A673 (cell line): Measurements from ENCODE around the gene ANKRD27. TPM values are rescaled to one million over a fixed set of nuclear protein-coding genes. Genes with fewer than 3 reads are reported as not detected.

ENCODE experiments used
- BruUV-seq: library from RNA; stranded (reverse); fragments of 400-500 nt; replicated peaks from 2 replicates; lab custom pipeline; 2021; lab: Mats Ljungman, UMichigan
- CTCF ChIA-PET: fragments of 300-600 bp; sonication (Branson Sonifier 250); formaldehyde crosslinking; loops from one replicate; lab custom pipeline; 2022; ENCODE audit warnings: antibody characterized with exemption; lab: Charles Lee
- POLR2A ChIA-PET: fragments of 300-600 bp; sonication (Branson Sonifier 250); formaldehyde crosslinking; loops from one replicate; lab custom pipeline; 2022; ENCODE audit warnings: antibody characterized with exemption; ENCODE audit not compliant: low non-redundant PET; lab: Charles Lee
- DNase-seq: peaks from one replicate; pipeline ENCODE4 v3.0.0-alpha.2; 2015; ENCODE audit warnings: low spot score
- H3K27ac ChIP-seq: fragments of 200-600 bp; sonication (generic); 2 replicates; pipeline ENCODE4 v1.5.1; 2016; ENCODE audit warnings: mixed run types, low read depth, mild to moderate bottlenecking, mixed read lengths, antibody characterized with exemption, low read length; ENCODE audit not compliant: poor library complexity, severe bottlenecking
- H3K27me3 ChIP-seq: fragments of 200-600 bp; sonication (generic); replicated peaks from 2 replicates; pipeline ENCODE4 v1.6.1; 2017; ENCODE audit warnings: mixed run types, low read depth, mild to moderate bottlenecking, mixed read lengths, antibody characterized with exemption, low read length; ENCODE audit not compliant: insufficient read depth, poor library complexity
- H3K36me3 ChIP-seq: fragments of 200-600 bp; sonication (generic); 2 replicates; pipeline ENCODE4 v1.6.1; 2016; ENCODE audit warnings: mixed run types, mild to moderate bottlenecking, mixed read lengths, antibody characterized with exemption, low read length; ENCODE audit not compliant: insufficient read depth, poor library complexity, severe bottlenecking
- H3K4me1 ChIP-seq: fragments of 200-600 bp; sonication (generic); 2 replicates; pipeline ENCODE4 v1.6.1; 2017; ENCODE audit warnings: mixed run types, mild to moderate bottlenecking, mixed read lengths, antibody characterized with exemption, low read length; ENCODE audit not compliant: insufficient read depth, poor library complexity, severe bottlenecking
- H3K4me3 ChIP-seq: fragments of 200-600 bp; sonication (generic); 2 replicates; pipeline ENCODE4 v1.5.1; 2016; ENCODE audit warnings: low read depth, mixed run types, mild to moderate bottlenecking, mixed read lengths, low read length; ENCODE audit not compliant: poor library complexity, severe bottlenecking
- H3K9me3 ChIP-seq: fragments of 200-600 bp; sonication (generic); 2 replicates; pipeline ENCODE4 v1.6.1; 2016; ENCODE audit warnings: mixed run types, low read depth, mild to moderate bottlenecking, mixed read lengths, antibody characterized with exemption, low read length; ENCODE audit not compliant: poor library complexity, severe bottlenecking
- EZH2 ChIP-seq: fragments of 200-600 bp; sonication (generic); IDR thresholded peaks from 2 replicates; pipeline ENCODE4 v1.6.1; 2017; ENCODE audit warnings: borderline replicate concordance, low read depth, mild to moderate bottlenecking, mixed read lengths, antibody characterized with exemption, low read length; ENCODE audit not compliant: poor library complexity, severe bottlenecking
- intact Hi-C: fragments of 100-400 bp; cut with micrococcal nuclease; formaldehyde crosslinking; loops from one replicate; pipeline ENCODE4 v1.10.0; 2022; ENCODE audit not compliant: unreplicated experiment
- total RNA-seq: library from RNA; stranded (reverse); gene quantifications from 2 replicates; pipeline ENCODE4 v1.2.3, GENCODE V29; 2021
- TF ChIP-seq, protein P1 (sequence below): fragments of 300-800, 200-600 bp; sonication (generic); conservative IDR thresholded peaks from 2 replicates; pipeline ENCODE4 v1.5.1; 2017; ENCODE audit warnings: low read depth, mild to moderate bottlenecking, antibody characterized with exemption, low read length, moderate library complexity, mixed read lengths

ANKRD27 gene
- total RNA-seq, 1 experiment from 2014 or later: 25.0 TPM

DNA sequence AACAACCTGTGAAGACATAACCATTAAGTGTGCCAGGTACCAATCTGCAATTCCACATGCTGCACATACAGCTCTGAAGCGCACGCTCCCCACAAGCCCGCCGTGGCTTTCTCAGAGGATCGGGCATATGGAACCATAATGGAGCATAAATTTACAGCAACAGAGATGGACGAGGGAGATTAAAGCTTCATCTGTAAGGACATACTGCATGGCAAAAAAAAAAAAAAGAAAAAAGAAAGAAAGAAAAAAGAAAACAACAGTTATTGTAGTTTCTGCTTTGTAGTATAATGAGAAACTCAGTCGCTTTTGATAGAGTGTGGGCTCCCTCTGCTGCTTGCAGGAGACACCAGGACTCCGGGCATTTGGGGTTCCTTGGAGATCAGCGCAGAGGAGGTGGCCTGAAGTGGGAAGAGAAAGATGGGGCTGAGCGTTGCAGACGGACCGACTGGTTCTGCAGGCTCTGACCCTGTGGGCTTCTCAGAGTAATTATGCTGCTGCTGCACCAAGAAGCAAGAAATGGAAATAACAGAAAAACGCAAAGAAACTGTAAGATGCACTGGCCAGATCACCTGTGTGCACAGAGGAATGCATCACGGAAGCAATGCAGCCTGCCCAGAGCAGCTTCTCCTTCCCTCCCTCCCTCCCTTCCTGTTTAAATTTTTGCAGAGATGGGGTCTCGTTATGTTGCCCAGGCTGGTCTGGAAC, 104.7 kb downstream of the ANKRD27 start:
- no peak overlapping the region for H3K27ac ChIP-seq
- no peak for TF ChIP-seq EZH2
- TF ChIP-seq, protein P1, sequence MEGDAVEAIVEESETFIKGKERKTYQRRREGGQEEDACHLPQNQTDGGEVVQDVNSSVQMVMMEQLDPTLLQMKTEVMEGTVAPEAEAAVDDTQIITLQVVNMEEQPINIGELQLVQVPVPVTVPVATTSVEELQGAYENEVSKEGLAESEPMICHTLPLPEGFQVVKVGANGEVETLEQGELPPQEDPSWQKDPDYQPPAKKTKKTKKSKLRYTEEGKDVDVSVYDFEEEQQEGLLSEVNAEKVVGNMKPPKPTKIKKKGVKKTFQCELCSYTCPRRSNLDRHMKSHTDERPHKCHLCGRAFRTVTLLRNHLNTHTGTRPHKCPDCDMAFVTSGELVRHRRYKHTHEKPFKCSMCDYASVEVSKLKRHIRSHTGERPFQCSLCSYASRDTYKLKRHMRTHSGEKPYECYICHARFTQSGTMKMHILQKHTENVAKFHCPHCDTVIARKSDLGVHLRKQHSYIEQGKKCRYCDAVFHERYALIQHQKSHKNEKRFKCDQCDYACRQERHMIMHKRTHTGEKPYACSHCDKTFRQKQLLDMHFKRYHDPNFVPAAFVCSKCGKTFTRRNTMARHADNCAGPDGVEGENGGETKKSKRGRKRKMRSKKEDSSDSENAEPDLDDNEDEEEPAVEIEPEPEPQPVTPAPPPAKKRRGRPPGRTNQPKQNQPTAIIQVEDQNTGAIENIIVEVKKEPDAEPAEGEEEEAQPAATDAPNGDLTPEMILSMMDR: peak; percentile 89
- H3K4me3 ChIP-seq: no peak overlapping the region
- H3K27me3 ChIP-seq: no peaks in the 10 kb centered on the region
- ChIA-PET CTCF (interaction anchor here (0.5 to 1.1 kb wide), 11 partner anchors 8 to 1851 kb away, joined by 3 to 8 read pairs (median 6); no protein-coding TSS in a partner anchor), POLR2A (no interaction called here)
- peak; percentile 74 for DNase-seq
- no TSS peak for BruUV-seq
- H3K9me3 ChIP-seq: no peaks in the 10 kb centered on the region
- no peaks in the 10 kb centered on the region for H3K36me3 ChIP-seq
- intact Hi-C loops: loop anchor here (2.0 to 10.0 kb wide), 4 partner anchors 113 to 1885 kb away; no protein-coding TSS in a partner anchor
- no peaks in the 10 kb centered on the region for H3K4me1 ChIP-seq

DNA sequence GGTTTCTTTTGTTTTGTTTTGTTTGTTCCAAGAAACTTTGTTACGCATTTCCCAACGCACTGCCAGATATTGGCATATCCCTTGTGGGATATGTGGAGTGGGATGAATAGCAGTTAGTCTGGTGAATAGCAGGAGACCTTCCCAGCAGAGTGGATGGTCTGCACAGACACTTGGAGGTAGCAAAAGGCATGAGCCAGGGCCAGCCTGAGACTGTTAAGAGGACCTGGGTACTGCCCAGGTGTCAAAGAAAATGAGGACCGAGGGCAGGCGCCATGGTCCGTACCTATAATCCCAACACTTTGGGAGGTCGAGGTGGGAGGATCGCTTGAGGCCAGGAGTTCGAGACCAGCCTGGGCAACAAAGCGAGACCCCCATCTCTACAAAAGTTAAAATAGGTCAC, 107.5 kb downstream of the ANKRD27 start:
- H3K27me3 ChIP-seq: no peaks in the 10 kb centered on the region
- H3K4me3 ChIP-seq: no peak overlapping the region
- ChIA-PET POLR2A (no interaction called here), CTCF (interaction anchor here (0.6 kb wide), 1 partner anchor 1864 kb away, joined by 3 read pairs; no protein-coding TSS in a partner anchor)
- intact Hi-C loops: no loop called here
- DNase-seq: no peak
- H3K9me3 ChIP-seq: no peaks in the 10 kb centered on the region
- no peaks in the 10 kb centered on the region for H3K4me1 ChIP-seq
- H3K36me3 ChIP-seq: no peaks in the 10 kb centered on the region
- no peak overlapping the region for H3K27ac ChIP-seq
- TF ChIP-seq EZH2: no peak
- TF ChIP-seq, protein P1: no peak
- no TSS peak for BruUV-seq

DNA sequence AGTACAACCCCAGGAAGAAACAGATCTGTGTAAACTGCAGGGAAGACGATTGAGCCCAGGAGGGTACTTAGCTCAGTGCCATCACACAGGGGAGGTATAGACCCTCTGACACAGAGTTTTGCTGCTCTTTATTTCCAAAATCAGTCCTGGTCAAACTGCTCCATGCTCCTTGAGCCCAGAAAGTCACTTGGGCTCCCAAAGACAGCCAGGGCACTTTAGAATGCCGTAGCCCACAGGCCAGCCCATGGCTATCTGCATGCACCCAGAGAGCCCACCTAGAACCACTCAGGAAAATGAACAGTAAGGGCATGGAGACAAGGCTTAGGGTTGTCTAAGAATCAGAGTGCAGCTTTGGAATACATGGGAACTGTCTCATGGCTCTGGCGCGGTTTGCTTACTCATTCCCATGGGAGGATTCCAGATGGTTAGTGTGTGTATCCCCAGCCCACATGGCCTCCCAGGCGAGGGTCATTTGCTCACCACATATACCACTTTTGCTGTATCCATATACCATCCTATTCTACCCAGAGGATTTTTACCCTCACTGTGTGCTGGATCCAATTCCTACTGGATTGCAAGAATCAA, 108.6 kb downstream of the ANKRD27 start:
- TF ChIP-seq, protein P1: no peak
- no peak for TF ChIP-seq EZH2
- H3K4me1 ChIP-seq: no peaks in the 10 kb centered on the region
- intact Hi-C loops: no loop called here
- no peak overlapping the region for H3K27ac ChIP-seq
- no peak overlapping the region for H3K4me3 ChIP-seq
- CTCF ChIA-PET: interaction anchor here (0.6 kb wide), 1 partner anchor 339 kb away, joined by 3 read pairs; no protein-coding TSS in a partner anchor
- H3K9me3 ChIP-seq: no peaks in the 10 kb centered on the region
- no peaks in the 10 kb centered on the region for H3K36me3 ChIP-seq
- DNase-seq: no peak
- POLR2A ChIA-PET: interaction anchor here (0.7 kb wide), 1 partner anchor 335 kb away, joined by 4 read pairs; no protein-coding TSS in a partner anchor
- BruUV-seq: no TSS peak
- H3K27me3 ChIP-seq: no peaks in the 10 kb centered on the region
